Sigmoid colon (tissue), 7 donors: Measurements from ENCODE around the gene MAPRE3. TPM values are rescaled to one million over a fixed set of nuclear protein-coding genes. Genes with fewer than 3 reads are reported as not detected.

ENCODE experiments used
- DNase-seq: peaks from one replicate; pipeline ENCODE4 v3.0.0-alpha.2; 2019
- H3K27ac ChIP-seq, 4 donors: fragments of 200-600 bp; sonication (generic); one replicate each; pipeline ENCODE4 v1.5.1; 2016 to 2019; ENCODE audit warnings: mild to moderate bottlenecking in 1 of 4
- H3K27me3 ChIP-seq, 3 donors: fragments of 200-600 bp; sonication (generic); one replicate each; pipeline ENCODE4 v1.5.1; 2019; ENCODE audit warnings: mild to moderate bottlenecking in 1 of 3
- H3K36me3 ChIP-seq, 4 donors: fragments of 200-600 bp; sonication (generic); one replicate each; pipeline ENCODE4 v1.5.1; 2016 to 2019
- H3K4me1 ChIP-seq, 4 donors: fragments of 200-600 bp; sonication (generic); one replicate each; pipeline ENCODE4 v1.5.1; 2017 to 2019
- H3K4me3 ChIP-seq, 4 donors: fragments of 200-600 bp; sonication (generic); one replicate each; pipeline ENCODE4 v1.5.1; 2017 to 2019; ENCODE audit warnings: mild to moderate bottlenecking in 2 of 4, moderate library complexity in 1 of 4
- H3K9me3 ChIP-seq, 4 donors: fragments of 200-600 bp in 3 of 4; sonication (generic) in 3 of 4; one replicate each; pipeline versions ENCODE4 v1.5.1 to v1.6.1; 2013 to 2019
- CTCF ChIP-seq, 4 experiments: fragments of 450-650 bp in 3 of 4; fragments of 200-600 bp in 1 of 4; IDR thresholded peaks; one replicate each; pipeline ENCODE4 v1.5.1; 2016 to 2019; ENCODE audit warnings: antibody characterized with exemption in 4 of 4, mild to moderate bottlenecking in 3 of 4, moderate library complexity in 2 of 4
- EP300 ChIP-seq, 4 donors: sonication (generic); formaldehyde crosslinking; IDR thresholded peaks; one replicate each; pipeline ENCODE4 v1.6.1; 2017; ENCODE audit warnings: antibody characterized with exemption in 4 of 4
- POLR2A ChIP-seq, 2 donors: fragments of 450-650 bp; IDR thresholded peaks; one replicate each; pipeline ENCODE4 v1.6.1; 2016; ENCODE audit warnings: antibody characterized with exemption in 2 of 2, mild to moderate bottlenecking in 2 of 2, moderate library complexity in 2 of 2
- POLR2AphosphoS5 ChIP-seq, 4 donors: sonication (generic); formaldehyde crosslinking; IDR thresholded peaks; one replicate each; pipeline ENCODE4 v1.6.1; 2017; ENCODE audit warnings: antibody characterized with exemption in 4 of 4
- WGBS, 2 donors: extraction: QIAGEN DNeasy Blood & Tissue Kit; methylation state at CpG; one replicate each; pipeline ENCODE4 v1.1.7; 2013; 5-methylcytosine and 5-hydroxymethylcytosine counted together
- intact Hi-C: fragments of 100-400 bp; cut with DNase I; formaldehyde crosslinking; loops from one replicate; pipeline ENCODE4 v1.15.1; 2023
- polyA plus RNA-seq, 3 donors: library from polyadenylated mRNA; stranded (reverse); fragments of 200-250 nt; gene quantifications; one replicate each; pipeline ENCODE4 v1.2.3, GENCODE V29; 2013
- total RNA-seq, 4 donors: library from RNA; depleted of rRNA; stranded (reverse); fragments of >200 nt; gene quantifications; one replicate each; pipeline ENCODE4 v1.1.0, GENCODE V29; 2016
- donor health status: healthy with polysubstance abuse.
- donor health status: Bipolar disorder and iron deficiency.
- donor health status: healthy.

The MAPRE3 gene
- total and polyA plus RNA-seq, 7 donors = 5.1 to 73.3 (median 15.6) TPM

GRCh38 chr2:27025861-27026851 is 55.7 kb downstream of the MAPRE3 start:
- intact Hi-C loops = no loop called here
- Histone ChIP-seq H3K9me3 (no peaks in the 10 kb centered on the region), H3K4me1 (no peaks in the 10 kb centered on the region), H3K36me3 (peaks cover 6 to 62% (median 31%) of the 10 kb centered on the region in 4 donors), H3K27me3 (no peaks in the 10 kb centered on the region), H3K27ac (no peak overlapping the region), H3K4me3 (no peak overlapping the region)
- DNase-seq = no peak
- TF ChIP-seq CTCF (IDR thresholded peaks at IDR 0.05) (no peak), POLR2AphosphoS5 (IDR thresholded peaks at IDR 0.05) (no peak), POLR2A (IDR thresholded peaks at IDR 0.05) (no peak), EP300 (IDR thresholded peaks at IDR 0.05) (no peak)
- 92 to 94% methylated on average over 24 of the region's 24 CpGs for WGBS, 2 donors

- WGBS, 2 donors = 92 to 94% methylated on average over 10 of the region's 10 CpGs
- H3K27ac ChIP-seq = no peak overlapping the region
- no peaks in the 10 kb centered on the region for H3K27me3 ChIP-seq
- no peak for DNase-seq
- H3K4me1 ChIP-seq = peaks cover 0 to 5% (median 1%) of the 10 kb centered on the region in 4 donors
- H3K4me3 ChIP-seq = no peak overlapping the region
- H3K9me3 ChIP-seq = no peaks in the 10 kb centered on the region
- peaks cover 6 to 59% (median 30%) of the 10 kb centered on the region in 4 donors for H3K36me3 ChIP-seq
- intact Hi-C loops = no loop called here
- no peak for TF ChIP-seq POLR2AphosphoS5 (IDR thresholded peaks at IDR 0.05)
- no peak for TF ChIP-seq EP300 (IDR thresholded peaks at IDR 0.05)
- no peak for TF ChIP-seq CTCF (IDR thresholded peaks at IDR 0.05)
- TF ChIP-seq POLR2A (IDR thresholded peaks at IDR 0.05) = no peak
These were observed 56.8 kb downstream of the MAPRE3 start for GRCh38 chr2:27027211-27027651.

- peak; percentile 26 for DNase-seq
- TF ChIP-seq CTCF (IDR thresholded peaks at IDR 0.05) (no peak), POLR2AphosphoS5 (IDR thresholded peaks at IDR 0.05) (no peak), POLR2A (IDR thresholded peaks at IDR 0.05) (no peak), EP300 (IDR thresholded peaks at IDR 0.05) (no peak)
- Histone ChIP-seq H3K4me1 (peaks cover 0 to 14% (median 10%) of the 10 kb centered on the region in 4 donors), H3K27me3 (no peaks in the 10 kb centered on the region), H3K9me3 (no peaks in the 10 kb centered on the region), H3K4me3 (no peak overlapping the region), H3K36me3 (peaks cover 0 to 41% (median 15%) of the 10 kb centered on the region in 4 donors), H3K27ac (no peak overlapping the region)
- 90 to 95% methylated on average over 2 of the region's 2 CpGs for WGBS, 2 donors
- intact Hi-C loops = no loop called here
These were observed 58.6 kb downstream of the MAPRE3 start for GRCh38 chr2:27029051-27029450.

GRCh38 chr2:27032495-27033252 is 62.2 kb downstream of the MAPRE3 start, which contains the start of gene TMEM214:
TSS of gene TMEM214 (plus strand) at chr2:27032965. CDS start at chr2:27033016, 51 bp downstream.
- Histone ChIP-seq H3K4me3 (peak within 1 kb of the TSS; percentile 79 to 97 (median 84)), H3K4me1 (peaks cover 0 to 30% (median 23%) of the 10 kb centered on the region in 4 donors), H3K27ac (peak within 1 kb of the TSS; percentile 81 to 89 (median 84)), H3K9me3 (no peaks in the 10 kb centered on the region), H3K36me3 (peaks cover 23 to 38% (median 26%) of the 10 kb centered on the region in 4 donors), H3K27me3 (no peaks in the 10 kb centered on the region)
- 0 to 1% methylated on average over 76 of the region's 76 CpGs for WGBS, 2 donors
- DNase-seq = peak; percentile 95
- TF ChIP-seq CTCF (IDR thresholded peaks at IDR 0.05) (no peak), POLR2AphosphoS5 (IDR thresholded peaks at IDR 0.05) (peak; percentile 25 to 85 (median 68)), EP300 (IDR thresholded peaks at IDR 0.05) (no peak), POLR2A (IDR thresholded peaks at IDR 0.05) (peak; percentile 45 to 59)
- intact Hi-C loops = loop anchor here (1.0 to 10.0 kb wide), 4 partner anchors 18 to 248 kb away; partner anchors contain the start of genes ATRAID, CENPA, KHK and SLC5A6
